Activated CD4-positive, alpha-beta T cell treated with anti-CD3 and anti-CD28 coated beads for 24 hours (primary cell): ENCODE results near the gene GCLC.
"Not testable (repeated sequence)": the region's sequence is repeated elsewhere in the genome, so short reads cannot be mapped to it uniquely, and the experiment has no call there.

Experiments used
- DNase-seq, 2 donors: peaks; one replicate each; pipeline ENCODE4 v3.0.0-alpha.2; 2020; ENCODE audit warnings: low read depth in 2 of 2

Gene GCLC

DNA sequence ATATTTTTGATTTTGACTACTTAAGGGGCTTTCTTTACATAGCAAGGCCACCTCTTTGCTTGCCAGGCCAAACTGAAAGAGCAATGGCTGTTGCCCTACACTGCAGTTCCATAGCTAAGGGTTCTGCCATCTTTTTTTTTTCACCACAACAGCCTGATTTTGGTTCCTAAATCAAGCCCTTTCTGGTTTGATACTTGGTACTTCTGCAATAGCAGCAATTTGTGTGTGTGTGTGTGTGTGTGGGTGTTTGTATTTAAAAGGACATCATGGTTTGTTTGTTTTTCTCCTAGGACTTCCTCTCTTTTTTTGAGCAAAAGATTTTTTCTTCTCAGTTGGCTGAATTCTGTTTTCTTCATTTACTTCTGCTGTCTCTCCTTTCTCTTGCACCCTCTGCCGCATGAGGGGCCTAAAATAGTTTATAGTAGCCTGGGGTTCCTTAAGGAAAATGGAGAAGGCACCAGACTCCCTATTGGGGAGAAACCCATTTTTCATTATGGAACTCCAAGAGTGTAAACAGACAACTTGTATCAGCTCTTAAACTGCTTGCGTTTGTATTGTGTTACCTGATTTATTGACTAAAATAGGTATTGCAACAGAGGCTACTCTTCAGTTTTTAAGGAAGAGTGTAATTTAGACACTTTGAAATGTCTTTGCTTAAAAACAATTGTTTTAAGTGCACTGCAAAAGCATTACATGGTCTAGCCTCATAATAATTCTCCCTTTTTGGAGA lies 12.2 kb upstream of the GCLC start:
- DNase-seq: no peak

DNA sequence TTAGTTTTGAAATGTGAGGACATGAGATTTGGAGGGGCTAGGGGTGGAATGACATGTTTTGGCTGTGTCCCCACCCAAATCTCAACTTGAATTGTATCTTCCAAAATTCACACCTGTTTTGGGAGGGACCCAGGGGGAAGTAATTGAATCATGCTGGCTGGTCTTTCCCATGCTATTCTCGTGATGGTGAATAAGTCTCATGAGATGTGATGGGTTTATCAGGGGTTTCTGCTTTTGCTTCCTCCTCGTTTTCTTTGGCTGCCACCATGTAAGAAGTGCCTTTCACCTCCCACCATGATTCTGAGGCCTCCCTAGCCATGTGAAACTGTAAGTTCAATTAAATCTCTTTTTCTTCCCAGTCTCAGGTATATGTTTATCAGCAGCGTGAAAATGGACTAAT lies 8.7 kb upstream of the GCLC start:
- DNase-seq: not testable (repeated sequence)

DNA sequence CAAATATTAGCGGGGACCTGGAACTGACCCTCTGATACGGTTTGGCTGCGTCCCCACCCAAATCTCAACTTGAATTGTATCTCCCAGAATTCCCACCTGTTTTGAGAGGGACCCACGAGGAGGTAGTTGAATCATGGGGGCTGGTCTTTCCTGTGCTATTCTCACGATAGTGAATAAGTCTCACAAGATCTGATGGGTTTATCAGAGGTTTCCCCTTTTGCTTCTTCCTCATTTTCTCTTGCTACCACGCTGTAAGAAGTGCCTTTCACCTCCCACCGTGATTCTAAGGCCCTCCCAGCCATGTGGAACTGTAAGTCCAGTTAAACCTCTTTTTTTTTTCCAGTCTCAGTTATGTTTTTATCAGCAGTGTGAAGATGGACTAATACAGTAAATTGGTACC lies 6.8 kb upstream of the GCLC start:
- DNase-seq: not testable (repeated sequence)

DNA sequence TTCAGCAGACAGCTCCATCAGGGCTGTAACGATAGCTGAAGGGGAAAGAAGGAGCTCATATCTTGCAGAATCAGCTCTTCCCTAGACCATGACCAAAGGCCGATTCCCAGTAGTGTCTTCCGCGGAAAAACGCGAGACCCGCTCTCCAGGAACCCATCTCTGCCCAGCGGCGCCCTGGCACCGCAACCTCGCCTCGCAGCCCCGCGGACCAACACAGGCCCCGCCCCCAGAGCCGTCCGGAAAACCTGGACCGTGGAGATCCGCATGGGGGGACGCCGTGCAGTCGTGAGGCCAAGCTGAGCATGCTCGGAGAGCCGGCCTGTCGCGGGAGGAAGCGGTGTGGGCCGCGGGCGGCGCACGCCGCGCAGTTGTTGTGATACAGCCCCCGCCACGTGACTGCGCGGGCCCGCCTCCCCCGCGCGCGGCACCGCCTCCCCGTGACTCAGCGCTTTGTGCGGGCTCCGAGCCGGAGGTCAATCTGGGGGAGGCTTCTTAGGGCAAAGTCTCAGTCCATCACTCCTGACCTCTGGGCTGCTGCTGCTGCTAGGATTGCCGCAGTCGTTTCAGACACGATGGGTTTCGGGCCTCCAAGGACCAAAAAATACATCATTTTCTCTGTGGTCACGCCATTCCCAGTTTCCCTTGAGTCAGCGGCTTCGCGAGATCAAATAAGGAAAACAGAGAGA lies 3.1 kb upstream of the GCLC start:
- peak; percentile 86 to 90 for DNase-seq

DNA sequence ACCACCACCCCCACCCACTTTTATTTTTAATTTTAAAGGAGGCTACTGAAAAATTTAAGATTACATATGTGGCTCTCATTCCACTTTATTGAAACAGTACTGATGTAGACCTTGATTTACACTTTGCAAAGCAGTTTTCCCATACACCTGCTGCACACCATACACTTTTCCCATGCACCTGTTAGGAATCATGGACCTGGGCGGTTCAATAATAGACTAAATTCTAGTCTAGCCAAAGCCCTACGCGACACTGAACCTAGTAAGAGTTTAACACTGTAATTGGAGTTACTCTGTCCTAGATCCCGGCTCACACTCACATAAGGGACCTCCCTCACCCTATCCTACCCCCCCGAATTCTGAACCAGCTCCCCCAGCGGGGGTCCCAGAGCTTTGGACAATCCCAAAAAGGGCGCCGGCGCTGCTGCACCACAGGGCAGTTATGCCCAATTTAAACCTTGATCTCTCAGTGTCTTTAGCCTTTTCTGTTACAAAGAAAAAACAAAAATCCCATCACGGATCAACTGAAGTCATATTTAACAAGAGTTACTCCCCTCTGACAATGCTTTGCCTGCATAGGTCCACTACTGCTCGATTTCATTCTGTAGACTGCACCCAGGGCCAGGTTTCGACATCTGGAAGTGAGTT lies 2.4 kb upstream of the GCLC start:
- no peak for DNase-seq

DNA sequence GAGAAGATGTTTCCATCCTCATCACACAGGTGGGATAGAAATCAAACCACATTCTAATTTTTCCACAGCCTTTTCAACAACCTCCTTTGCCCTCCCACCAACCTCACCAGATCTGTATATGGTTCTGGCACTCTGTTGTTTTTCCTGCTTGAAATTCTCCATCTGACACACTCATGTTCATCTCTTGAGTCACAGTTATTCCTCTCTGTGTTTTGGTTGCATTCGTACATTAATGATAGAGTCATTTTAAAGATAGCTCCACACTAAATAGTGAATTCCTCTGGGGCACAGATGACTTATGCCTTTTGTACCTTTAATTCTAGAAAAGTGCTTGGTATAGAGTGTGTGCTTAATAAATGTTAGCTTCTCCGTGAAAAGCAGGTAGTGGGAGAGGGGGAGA lies 1.4 kb upstream of the GCLC start:
- no peak for DNase-seq

DNA sequence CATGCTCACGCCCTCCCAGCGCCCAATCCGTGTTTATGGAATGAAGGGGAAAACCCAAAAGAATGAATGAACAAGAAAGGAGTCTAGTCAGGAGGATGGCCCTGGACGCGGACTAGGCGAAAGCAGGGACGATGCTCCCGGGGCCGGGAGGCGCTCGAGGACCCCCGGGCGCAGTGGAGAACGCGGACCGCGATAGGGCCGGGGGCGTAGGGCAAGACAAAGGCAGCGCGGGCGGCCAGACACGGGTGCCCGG lies 758 bp downstream of the GCLC start:
- peak in 1 of 2 donors; percentile 4 for DNase-seq

DNA sequence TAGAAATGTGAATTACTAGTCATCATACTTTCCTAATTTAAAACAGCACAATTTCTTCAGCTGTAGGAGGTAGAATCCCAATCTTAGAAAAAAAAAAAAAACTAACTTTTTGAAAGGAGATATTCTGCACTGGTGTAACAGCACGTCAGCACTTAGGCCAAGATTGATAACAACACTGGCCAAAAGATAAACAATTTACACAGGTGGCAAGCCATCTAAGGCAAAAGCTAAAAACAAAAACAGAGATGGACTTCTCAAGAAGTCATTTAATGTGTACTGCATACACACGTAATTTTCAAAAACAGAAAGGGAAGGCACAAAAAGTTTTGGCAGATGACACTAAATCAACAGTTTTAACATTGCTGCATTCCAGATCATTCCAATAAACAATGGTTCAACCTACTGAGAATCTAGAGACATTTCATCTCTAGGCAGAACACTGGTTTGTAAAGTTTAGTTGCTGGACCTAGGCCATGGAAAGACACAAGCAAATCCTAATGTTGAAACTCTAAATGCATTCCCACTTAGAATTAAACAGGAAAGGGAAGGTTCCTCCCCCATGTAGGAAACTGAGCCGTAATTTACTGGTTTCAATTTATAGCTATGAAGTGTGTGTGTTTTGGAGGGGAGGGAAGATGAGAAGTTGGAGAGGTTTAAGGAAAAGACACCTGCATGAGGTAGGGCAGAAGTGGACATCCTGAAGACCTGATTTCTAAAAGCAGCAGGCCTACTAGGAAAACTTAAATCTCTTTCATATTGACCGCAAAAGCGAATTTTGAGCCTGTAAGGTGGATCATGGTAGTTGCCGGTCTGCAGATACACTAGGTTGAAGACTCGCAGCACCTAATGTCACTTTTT lies 1.3 kb downstream of the GCLC start:
- DNase-seq: no peak

DNA sequence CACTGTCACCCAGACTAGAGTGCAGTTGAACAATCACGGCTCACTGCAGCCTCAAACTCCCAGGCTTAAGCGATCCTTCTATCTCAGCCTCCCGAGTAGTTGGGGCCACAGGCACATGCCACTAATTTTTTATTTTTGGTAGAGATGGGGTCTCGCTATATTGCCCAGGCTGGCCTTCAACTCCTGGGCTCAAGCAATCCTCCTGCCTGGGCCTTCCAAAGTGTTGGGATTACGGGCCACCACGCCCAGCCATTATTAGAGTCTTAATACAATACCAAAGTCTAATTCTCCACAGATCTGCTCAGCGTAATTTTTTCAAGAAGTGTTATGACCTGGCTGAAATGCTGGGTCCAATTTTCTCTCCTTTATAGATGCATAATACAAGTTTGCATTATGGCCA lies 3.0 kb downstream of the GCLC start:
- DNase-seq: no peak

DNA sequence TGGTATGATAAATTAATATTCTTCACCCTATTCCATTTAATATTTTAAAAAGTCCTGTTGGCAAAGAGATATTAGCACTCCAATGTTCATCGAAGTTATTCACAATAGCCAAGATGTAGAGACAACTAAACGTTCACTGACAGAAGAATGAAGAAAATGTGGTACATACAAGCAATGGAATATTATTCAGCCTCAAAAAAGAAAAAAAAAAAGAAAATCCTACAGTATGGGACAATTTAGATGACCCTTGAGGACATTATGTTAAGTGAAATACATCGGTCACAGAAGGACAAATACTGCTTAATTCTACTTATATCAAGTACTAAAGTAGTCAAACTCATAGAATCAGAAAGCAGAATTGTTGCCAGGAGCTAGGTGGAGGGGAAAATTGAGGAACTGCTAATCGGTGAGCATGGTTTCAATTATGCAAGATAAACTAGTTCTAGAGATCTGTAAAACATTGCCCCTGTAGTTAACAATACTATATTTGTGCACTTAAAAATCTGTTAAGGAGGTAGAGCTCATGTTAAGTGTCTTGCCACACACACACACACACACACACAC lies 4.7 kb downstream of the GCLC start:
- no peak for DNase-seq

DNA sequence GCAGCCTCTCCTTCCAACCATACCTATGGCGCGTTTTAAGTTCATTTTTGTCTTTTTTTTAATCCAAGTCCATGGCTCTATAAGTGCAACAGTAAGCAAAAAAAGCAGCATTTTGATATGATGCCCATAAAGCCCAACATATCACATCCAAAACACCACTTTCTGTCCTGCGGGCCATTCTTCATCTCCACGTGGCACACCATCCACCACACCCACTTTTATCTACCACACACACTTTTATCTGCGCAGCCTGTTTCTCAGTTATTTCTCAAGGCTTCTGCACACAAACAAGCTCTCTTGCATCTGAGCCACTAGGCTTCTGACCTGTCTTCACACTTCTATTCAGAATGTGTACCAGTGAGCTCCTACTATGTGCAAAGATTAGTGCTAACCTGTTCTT lies 5.3 kb downstream of the GCLC start:
- no peak for DNase-seq

DNA sequence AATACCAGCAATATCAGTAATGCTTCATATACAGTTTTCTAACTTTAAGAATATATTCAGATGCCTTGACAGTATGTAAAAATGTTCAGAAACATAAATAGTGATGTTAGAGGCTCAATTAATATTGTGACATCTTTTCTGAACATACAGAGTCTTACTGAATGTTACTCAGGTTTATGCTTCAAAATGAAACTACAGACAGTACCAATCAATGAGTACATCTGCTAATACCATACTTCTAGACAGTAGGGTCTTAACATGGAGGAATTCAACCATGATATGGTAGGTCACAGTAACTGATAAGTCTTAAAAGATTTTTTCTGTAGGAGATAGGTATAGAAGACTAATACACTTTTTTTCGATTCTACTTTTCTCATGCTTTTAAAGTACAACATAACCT lies 8.3 kb downstream of the GCLC start:
- no peak for DNase-seq

DNA sequence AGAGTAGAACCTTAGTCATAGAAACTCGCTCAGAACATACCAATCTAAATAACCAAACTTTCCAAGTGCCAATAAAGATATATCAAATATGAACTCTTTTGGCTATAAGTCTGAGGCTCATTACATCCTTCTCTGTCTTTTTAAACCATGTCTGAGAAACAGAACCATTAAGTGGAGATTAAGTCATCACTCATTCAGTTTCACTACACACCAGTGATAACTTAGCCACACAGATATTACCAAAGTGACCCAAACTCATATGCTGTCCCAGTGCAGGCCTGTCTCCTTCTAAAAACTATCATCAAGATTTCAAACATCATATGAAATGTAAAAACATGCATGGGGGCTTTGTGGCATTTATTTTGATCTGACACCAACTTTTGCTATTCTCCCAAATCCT lies 12.0 kb downstream of the GCLC start:
- no peak for DNase-seq

DNA sequence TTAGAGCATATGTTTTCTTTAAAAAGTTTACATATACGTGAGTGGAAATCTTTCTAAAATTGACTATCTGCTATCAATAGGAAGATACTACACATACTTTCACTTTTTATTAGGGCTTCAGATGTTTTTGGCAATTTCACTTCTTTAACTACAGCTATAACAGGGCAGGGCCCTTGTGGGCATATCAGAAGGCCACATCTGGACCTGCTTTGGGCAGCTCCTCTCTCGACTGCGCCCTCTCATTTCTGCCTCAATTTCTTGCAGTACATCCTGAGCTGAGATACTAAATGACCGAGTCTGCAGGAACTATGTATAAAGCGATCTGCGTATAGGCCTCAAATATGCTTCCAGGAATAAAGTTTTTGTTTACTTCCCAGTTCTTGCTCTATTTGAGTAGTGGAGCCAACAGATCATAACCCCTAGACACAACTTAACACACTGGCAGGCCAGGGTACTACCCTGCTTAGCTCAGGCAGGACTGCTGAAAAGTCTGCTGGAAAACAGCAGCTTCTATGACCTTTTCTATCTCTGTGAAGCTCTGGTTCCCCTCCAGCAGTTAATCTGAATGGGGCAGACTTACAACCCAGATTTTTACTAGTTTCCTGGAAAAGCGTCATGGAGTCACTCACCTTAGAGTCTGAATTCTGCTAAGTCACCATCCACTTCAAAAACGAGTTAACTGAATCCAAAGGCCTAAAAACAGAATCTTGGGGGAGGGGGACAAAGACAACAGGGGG lies 12.7 kb downstream of the GCLC start:
- DNase-seq: no peak

DNA sequence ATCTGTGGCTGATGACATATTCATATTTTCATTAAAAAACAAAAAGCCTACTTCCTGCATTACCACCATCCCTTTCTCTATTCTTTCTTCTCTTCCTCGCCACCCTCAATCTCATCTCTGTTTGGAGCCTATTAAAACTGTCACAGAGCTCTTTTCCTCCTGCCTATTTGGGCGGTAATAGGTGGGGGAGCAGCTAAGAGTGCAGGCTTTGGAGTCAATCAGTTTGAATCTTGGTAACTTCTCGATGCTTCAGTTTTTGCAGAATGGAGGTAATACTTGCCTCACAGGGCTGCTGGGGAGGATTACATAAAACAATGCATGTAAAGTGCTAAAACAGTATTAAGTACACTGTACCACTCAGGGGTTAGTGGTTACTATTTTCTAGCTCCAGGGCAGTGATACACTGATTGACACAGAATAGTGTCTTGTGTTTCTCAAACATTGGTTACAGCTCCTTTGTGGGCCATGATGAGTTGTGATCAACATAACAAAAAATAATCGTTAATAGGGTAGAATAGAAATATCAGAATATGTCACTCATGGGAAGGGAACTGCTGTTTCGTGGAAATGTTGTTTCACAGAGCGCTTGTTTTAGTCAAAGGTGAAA lies 14.0 kb downstream of the GCLC start:
- DNase-seq: no peak

DNA sequence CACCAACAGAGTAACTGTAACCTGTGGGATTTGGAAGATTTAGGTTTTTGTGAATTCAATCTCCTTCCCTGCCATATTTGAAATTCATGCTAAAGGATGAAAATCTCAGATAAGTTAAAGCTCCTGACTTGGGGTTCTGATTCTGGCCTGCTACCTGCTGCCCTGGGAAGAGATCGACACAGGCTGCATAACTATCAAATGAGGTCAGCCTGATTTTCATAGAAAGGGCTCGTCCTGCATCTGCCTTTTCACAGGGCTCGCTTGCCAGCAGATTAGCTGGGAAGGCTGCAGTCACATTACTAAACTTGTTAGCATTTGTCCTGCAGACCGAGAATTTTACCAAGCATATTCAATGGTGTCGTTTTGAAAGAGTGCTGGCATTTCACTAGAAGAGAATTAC lies 14.6 kb downstream of the GCLC start:
- DNase-seq: no peak

DNA sequence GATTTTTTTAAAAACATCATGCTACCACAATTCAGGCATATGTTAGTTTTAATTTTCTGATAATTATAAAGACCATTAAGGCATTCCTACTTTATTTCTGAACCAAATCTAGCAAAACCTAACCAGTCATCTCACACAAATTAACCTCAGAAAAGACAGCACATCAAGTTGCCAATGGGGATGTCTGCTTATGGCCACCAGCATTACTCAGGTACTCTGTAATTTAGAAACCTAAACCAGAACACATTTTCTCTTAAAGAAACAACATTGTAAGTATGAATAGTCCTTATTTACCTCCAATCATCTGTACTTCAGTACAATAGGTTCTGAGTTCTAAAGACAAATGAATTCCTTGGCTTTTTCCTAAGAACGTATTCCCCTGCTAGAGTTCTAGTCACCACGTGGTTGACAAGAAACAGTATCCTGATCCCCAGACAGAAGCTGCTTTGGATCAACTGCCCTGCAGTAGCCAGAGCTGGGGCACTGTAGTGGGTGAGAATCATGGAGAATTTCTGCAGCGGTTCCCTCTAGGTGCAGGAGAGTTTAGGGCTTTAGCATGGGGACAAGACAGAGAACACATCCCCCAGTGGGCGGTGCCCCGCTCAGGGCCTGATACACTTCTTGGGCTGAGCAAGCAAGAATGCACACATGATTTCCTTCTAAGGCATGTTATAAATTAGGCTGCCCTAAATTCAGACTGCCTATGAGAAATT lies 15.4 kb downstream of the GCLC start:
- DNase-seq: no peak

DNA sequence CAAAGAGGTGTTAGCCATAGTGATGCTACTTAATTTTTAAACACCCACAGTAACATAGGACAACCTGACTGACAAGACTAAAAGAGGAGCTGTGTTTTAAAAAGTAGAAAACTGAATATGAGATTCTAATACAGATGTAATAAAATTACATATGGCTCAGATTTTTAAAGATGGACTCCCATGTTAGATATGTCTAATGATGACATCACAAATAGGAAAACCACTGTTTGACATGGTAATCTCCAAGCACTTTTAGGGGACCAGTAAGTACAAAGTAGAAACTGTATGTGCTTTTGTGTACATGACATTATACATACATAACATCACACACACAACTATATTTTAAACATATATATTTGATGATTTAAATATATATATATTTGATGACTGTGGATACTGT lies 16.8 kb downstream of the GCLC start:
- DNase-seq: no peak

DNA sequence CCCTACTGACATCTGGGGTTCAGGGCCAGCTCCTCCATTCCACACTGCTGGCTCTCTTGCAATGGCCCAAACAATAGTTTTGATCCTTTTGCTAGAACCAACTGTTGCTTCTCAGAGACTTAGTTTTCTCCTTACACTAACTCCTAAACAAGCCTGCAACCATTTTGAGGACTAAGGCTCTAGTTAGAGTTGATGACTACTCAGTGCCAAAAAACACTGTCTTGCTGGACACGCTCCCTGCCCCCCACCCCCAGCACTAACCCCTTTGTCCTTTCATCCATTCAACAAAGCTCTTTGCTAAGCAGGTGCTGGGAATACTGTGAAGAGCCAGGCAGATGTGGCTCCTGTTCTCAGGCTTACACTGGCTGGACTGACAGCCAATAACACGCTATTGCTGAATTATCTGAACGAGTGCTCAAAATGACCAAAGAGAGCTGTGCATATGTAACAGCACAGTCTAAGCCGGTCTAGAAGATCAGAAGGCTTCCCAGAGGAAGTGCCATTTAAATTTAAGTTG lies 17.6 kb downstream of the GCLC start:
- no peak for DNase-seq

DNA sequence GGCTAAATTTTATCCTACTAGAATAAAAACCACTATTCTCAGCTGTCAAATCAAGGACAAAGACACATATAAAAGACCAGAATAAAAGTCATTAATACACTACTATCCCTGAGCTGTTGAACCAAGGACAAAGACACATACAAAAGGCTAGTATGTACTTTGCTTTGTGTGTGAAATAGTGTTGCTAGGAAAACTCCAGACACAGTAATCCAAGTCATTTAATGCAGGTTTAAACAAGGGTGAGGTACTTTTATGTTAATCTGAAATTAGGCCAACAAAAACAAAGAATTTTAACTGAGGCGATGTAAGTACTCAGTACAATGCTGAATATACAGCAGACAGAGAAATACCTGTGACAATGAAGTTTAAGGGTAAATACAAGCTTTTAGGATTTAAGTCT lies 18.9 kb downstream of the GCLC start:
- no peak for DNase-seq
